ENCODE results near the gene LRRC4B. TPM values are rescaled to one million over a fixed set of nuclear protein-coding genes. Genes with fewer than 3 reads are reported as not detected.

Gene LRRC4B
- polyA plus RNA-seq, 1 of the 3 experiments (the other 2 are of a cell fraction): 6.9 TPM

GRCh38 chr19:50514346-50515167 lies 53.7 kb downstream of the LRRC4B start (continued):
- no peak for TF ChIP-seq ZBTB33 (IDR thresholded peaks at IDR 0.05; ENCODE audit: borderline replicate concordance, low read depth)
- peak; percentile 19; the same call in 1 of the 2 replicates for TF ChIP-seq MXI1 (IDR thresholded peaks at IDR 0.05; ENCODE audit: low read depth, low read length)
- TF ChIP-seq POLR2AphosphoS5 (IDR thresholded peaks at IDR 0.05; ENCODE audit: low read depth, low read length): no peak
- TF ChIP-seq GABPA (IDR thresholded peaks at IDR 0.05; ENCODE audit: low read depth): no peak
- TF ChIP-seq FOSL2 (IDR thresholded peaks at IDR 0.05; ENCODE audit: borderline replicate concordance, low read depth): no peak
- no peak for TF ChIP-seq MEF2A (IDR thresholded peaks at IDR 0.05; ENCODE audit: borderline replicate concordance, low read depth)
- TF ChIP-seq SMC3 (IDR thresholded peaks at IDR 0.05; ENCODE audit: low read depth, low read length): no peak
- TF ChIP-seq, protein P1, sequence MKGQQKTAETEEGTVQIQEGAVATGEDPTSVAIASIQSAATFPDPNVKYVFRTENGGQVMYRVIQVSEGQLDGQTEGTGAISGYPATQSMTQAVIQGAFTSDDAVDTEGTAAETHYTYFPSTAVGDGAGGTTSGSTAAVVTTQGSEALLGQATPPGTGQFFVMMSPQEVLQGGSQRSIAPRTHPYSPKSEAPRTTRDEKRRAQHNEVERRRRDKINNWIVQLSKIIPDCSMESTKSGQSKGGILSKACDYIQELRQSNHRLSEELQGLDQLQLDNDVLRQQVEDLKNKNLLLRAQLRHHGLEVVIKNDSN (IDR thresholded peaks at IDR 0.05; ENCODE audit: borderline replicate concordance, low read depth): no peak
- no peak for TF ChIP-seq NFIC (IDR thresholded peaks at IDR 0.05; ENCODE audit: borderline replicate concordance)
- no peak for TF ChIP-seq USF2 (IDR thresholded peaks at IDR 0.05; ENCODE audit: borderline replicate concordance, low read depth, low read length)
- peak; percentile 70 for TF ChIP-seq CHD2 (IDR thresholded peaks at IDR 0.05; ENCODE audit: low read length, partially characterized antibody)
- TF ChIP-seq ELF1 (IDR thresholded peaks at IDR 0.05): no peak
- no peak for TF ChIP-seq FOXM1 (IDR thresholded peaks at IDR 0.05; ENCODE audit: low read depth)
- TF ChIP-seq FOXJ3 (CRISPR knock-in tag; IDR thresholded peaks at IDR 0.05): peak; percentile 32; the same call in 1 of the 2 replicates
- TF ChIP-seq RFX5 (IDR thresholded peaks at IDR 0.05; ENCODE audit: low read length): no peak
- TF ChIP-seq SIN3A (IDR thresholded peaks at IDR 0.05; ENCODE audit: borderline replicate concordance, low read depth, low read length): no peak
- no peak for TF ChIP-seq RAD21 (IDR thresholded peaks at IDR 0.05; ENCODE audit: low read length)
- TF ChIP-seq, protein P2, sequence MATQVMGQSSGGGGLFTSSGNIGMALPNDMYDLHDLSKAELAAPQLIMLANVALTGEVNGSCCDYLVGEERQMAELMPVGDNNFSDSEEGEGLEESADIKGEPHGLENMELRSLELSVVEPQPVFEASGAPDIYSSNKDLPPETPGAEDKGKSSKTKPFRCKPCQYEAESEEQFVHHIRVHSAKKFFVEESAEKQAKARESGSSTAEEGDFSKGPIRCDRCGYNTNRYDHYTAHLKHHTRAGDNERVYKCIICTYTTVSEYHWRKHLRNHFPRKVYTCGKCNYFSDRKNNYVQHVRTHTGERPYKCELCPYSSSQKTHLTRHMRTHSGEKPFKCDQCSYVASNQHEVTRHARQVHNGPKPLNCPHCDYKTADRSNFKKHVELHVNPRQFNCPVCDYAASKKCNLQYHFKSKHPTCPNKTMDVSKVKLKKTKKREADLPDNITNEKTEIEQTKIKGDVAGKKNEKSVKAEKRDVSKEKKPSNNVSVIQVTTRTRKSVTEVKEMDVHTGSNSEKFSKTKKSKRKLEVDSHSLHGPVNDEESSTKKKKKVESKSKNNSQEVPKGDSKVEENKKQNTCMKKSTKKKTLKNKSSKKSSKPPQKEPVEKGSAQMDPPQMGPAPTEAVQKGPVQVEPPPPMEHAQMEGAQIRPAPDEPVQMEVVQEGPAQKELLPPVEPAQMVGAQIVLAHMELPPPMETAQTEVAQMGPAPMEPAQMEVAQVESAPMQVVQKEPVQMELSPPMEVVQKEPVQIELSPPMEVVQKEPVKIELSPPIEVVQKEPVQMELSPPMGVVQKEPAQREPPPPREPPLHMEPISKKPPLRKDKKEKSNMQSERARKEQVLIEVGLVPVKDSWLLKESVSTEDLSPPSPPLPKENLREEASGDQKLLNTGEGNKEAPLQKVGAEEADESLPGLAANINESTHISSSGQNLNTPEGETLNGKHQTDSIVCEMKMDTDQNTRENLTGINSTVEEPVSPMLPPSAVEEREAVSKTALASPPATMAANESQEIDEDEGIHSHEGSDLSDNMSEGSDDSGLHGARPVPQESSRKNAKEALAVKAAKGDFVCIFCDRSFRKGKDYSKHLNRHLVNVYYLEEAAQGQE (IDR thresholded peaks at IDR 0.05; ENCODE audit: low read depth, low read length): no peak
- TF ChIP-seq, protein P3, sequence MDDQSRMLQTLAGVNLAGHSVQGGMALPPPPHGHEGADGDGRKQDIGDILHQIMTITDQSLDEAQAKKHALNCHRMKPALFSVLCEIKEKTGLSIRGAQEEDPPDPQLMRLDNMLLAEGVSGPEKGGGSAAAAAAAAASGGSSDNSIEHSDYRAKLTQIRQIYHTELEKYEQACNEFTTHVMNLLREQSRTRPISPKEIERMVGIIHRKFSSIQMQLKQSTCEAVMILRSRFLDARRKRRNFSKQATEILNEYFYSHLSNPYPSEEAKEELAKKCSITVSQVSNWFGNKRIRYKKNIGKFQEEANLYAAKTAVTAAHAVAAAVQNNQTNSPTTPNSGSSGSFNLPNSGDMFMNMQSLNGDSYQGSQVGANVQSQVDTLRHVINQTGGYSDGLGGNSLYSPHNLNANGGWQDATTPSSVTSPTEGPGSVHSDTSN (IDR thresholded peaks at IDR 0.05): no peak
- TF ChIP-seq TAF1 (IDR thresholded peaks at IDR 0.05; ENCODE audit: borderline replicate concordance, low read depth, low read length): no peak
- TF ChIP-seq EP300 (IDR thresholded peaks at IDR 0.05; ENCODE audit: borderline replicate concordance in 1 of 2, low read depth in 1 of 2, low read length in 1 of 2): peak in 1 of 2 experiments; percentile 26; a peak in 1 of 4 replicates

All from SK-N-SH (cell line).